HEK293 (cell line): ENCODE measurements around the gene PDXK.

ENCODE experiments used
- CTCF ChIA-PET: fragments of 350-600 bp; formaldehyde crosslinking; extraction: SDS; loops from one replicate; lab custom pipeline; 2021; ENCODE audit warnings: antibody characterized with exemption; lab: Yijun Ruan, JAX
- POLR2A ChIA-PET: fragments of 300-600 bp; formaldehyde crosslinking; extraction: SDS; loops from one replicate; lab custom pipeline; 2020; ENCODE audit warnings: antibody characterized with exemption, inconsistent platforms; lab: Yijun Ruan, JAX
- H3K27ac ChIP-seq: fragments of 200-500 bp; sonication (Bioruptor generic); 2 replicates; pipeline ENCODE4 v1.5.1; 2014; ENCODE audit warnings: low read depth, low read length, control low read depth, inconsistent platforms; ENCODE audit errors: extremely low read depth
- H3K36me3 ChIP-seq, 2 experiments: fragments of 200-500 bp in 1 of 2; sonication (Bioruptor generic) in 1 of 2; 1 replicate in 1 of 2; 2 replicates in 1 of 2; pipeline ENCODE4 v1.5.1; 2014 to 2017; ENCODE audit warnings: inconsistent platforms in 2 of 2, low read length in 2 of 2; ENCODE audit not compliant: control insufficient read depth in 2 of 2, insufficient read depth in 1 of 2
- H3K4me1 ChIP-seq: fragments of 200-500 bp; sonication (Bioruptor generic); 2 replicates; pipeline ENCODE4 v1.5.1; 2014; ENCODE audit warnings: mild to moderate bottlenecking, low read length, inconsistent platforms; ENCODE audit not compliant: control insufficient read depth, insufficient read depth
- H3K4me3 ChIP-seq: 2 replicates; pipeline ENCODE4 v1.5.1; 2011; ENCODE audit warnings: low read depth, mild to moderate bottlenecking, control low read depth, low read length, moderate library complexity
- H3K9me3 ChIP-seq: fragments of 200-500 bp; sonication (Bioruptor generic); 2 replicates; pipeline ENCODE4 v1.5.1; 2014; ENCODE audit warnings: low read depth, low read length, inconsistent platforms; ENCODE audit not compliant: control insufficient read depth, insufficient read depth
- GLIS2 ChIP-seq: fragments of 450-650 bp; formaldehyde crosslinking; IDR thresholded peaks from 2 replicates; pipeline ENCODE4 v1.5.1; 2016; ENCODE audit warnings: missing biosample characterization, missing genetic modification characterization
- KLF8 ChIP-seq: fragments of 450-650 bp; formaldehyde crosslinking; IDR thresholded peaks from 2 replicates; pipeline ENCODE4 v1.5.1; 2016; ENCODE audit warnings: missing biosample characterization, missing genetic modification characterization
- SP2 ChIP-seq: fragments of 450-650 bp; formaldehyde crosslinking; IDR thresholded peaks from 2 replicates; pipeline ENCODE4 v1.5.1; 2016; ENCODE audit warnings: missing biosample characterization, missing genetic modification characterization
- SP3 ChIP-seq: fragments of 450-650 bp; formaldehyde crosslinking; IDR thresholded peaks from 2 replicates; pipeline ENCODE4 v1.5.1; 2016; ENCODE audit warnings: missing biosample characterization, missing genetic modification characterization
- ZFHX2 ChIP-seq: fragments of 450-650 bp; formaldehyde crosslinking; conservative IDR thresholded peaks from 2 replicates; pipeline ENCODE4 v1.5.1; 2016; ENCODE audit warnings: missing biosample characterization, missing genetic modification characterization
- ZNF302 ChIP-seq: fragments of 450-650 bp; formaldehyde crosslinking; IDR thresholded peaks from 2 replicates; pipeline ENCODE4 v1.5.1; 2016; ENCODE audit warnings: missing biosample characterization, missing genetic modification characterization, low read depth
- ZNF404 ChIP-seq: fragments of 450-650 bp; formaldehyde crosslinking; IDR thresholded peaks from 2 replicates; pipeline ENCODE4 v1.5.1; 2017; ENCODE audit warnings: missing biosample characterization, missing genetic modification characterization
- ZNF548 ChIP-seq: fragments of 450-650 bp; formaldehyde crosslinking; IDR thresholded peaks from 2 replicates; pipeline ENCODE4 v1.5.1; 2016; ENCODE audit warnings: missing biosample characterization, missing genetic modification characterization
- ZNF561 ChIP-seq: fragments of 450-650 bp; IDR thresholded peaks from 2 replicates; pipeline ENCODE4 v1.5.1; 2018; ENCODE audit warnings: missing biosample characterization, missing genetic modification characterization, borderline replicate concordance
- ZNF624 ChIP-seq: fragments of 450-650 bp; formaldehyde crosslinking; IDR thresholded peaks from 2 replicates; pipeline ENCODE4 v1.5.1; 2017; ENCODE audit warnings: missing biosample characterization, missing genetic modification characterization
- ZNF701 ChIP-seq: fragments of 450-650 bp; formaldehyde crosslinking; IDR thresholded peaks from 2 replicates; pipeline ENCODE4 v1.5.1; 2016; ENCODE audit warnings: missing biosample characterization, missing genetic modification characterization
- ZNF768 ChIP-seq: fragments of 450-650 bp; formaldehyde crosslinking; IDR thresholded peaks from 2 replicates; pipeline ENCODE4 v1.5.1; 2018; ENCODE audit warnings: missing biosample characterization, mild to moderate bottlenecking, missing genetic modification characterization
- ZNF791 ChIP-seq: fragments of 450-650 bp; formaldehyde crosslinking; IDR thresholded peaks from 2 replicates; pipeline ENCODE4 v1.5.1; 2016; ENCODE audit warnings: missing biosample characterization, missing genetic modification characterization
- TF ChIP-seq, protein P1 (sequence below): fragments of 450-650 bp; formaldehyde crosslinking; IDR thresholded peaks from 2 replicates; pipeline ENCODE4 v1.5.1; 2016; ENCODE audit warnings: missing biosample characterization, missing genetic modification characterization
- TF ChIP-seq, protein P2 (sequence below): fragments of 450-650 bp; formaldehyde crosslinking; IDR thresholded peaks from 2 replicates; pipeline ENCODE4 v1.5.1; 2016; ENCODE audit warnings: missing biosample characterization, missing genetic modification characterization
- TF ChIP-seq, protein P3 (sequence below): fragments of 450-650 bp; formaldehyde crosslinking; IDR thresholded peaks from 2 replicates; pipeline ENCODE4 v1.5.1; 2016; ENCODE audit warnings: missing biosample characterization, missing genetic modification characterization, borderline replicate concordance
- TF ChIP-seq, protein P4 (sequence below): fragments of 450-650 bp; formaldehyde crosslinking; IDR thresholded peaks from 2 replicates; pipeline ENCODE4 v1.5.1; 2016; ENCODE audit warnings: missing biosample characterization, missing genetic modification characterization
- TF ChIP-seq, protein P5 (sequence below): fragments of 450-650 bp; formaldehyde crosslinking; IDR thresholded peaks from 2 replicates; pipeline ENCODE4 v1.5.1; 2016; ENCODE audit warnings: missing biosample characterization, missing genetic modification characterization
- TF ChIP-seq, protein P6 (sequence below): fragments of 450-650 bp; formaldehyde crosslinking; IDR thresholded peaks from 2 replicates; pipeline ENCODE4 v1.5.1; 2017; ENCODE audit warnings: missing biosample characterization, missing genetic modification characterization

The PDXK gene

DNA sequence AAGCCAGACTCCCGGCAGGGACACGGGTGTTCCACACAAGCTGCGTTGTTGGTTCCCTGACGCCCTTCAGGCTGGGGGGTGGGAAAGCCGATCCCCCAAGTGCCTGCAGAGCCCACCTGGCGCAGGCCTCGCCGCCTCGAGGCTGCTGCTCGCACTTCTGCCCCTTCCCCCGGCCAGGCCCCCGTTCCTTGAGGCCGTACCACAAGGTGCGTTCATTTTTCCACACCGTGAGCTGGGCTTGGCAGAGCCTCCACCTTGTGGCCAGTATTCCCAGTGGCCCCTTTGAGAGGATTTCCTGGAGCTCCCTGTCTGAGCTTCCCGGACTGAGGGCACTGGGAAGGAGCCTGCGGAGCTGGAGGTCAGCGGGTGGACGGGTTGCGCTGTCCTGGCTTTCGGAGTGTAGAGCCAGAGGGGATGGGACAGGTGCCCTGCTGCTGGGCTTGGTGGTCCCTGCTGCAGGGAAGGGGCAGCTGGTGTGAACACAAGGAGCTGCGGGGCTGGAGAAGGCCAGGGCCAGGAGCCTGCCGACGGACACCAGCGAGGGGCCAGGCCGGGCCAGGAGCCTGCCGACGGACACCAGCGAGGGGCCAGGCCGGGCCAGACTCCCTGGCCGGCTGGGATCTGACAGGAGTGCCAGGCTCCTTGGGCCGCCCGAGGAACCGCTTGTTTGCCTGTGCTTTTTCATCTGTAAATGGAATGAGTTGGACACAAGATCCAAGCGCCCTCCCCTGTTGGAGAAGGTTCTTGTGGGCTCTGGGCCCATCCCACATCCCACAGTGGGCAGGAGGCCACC is 18.4 kb downstream of the PDXK start (continued):
- TF ChIP-seq ZNF561 (tag by site-specific recombination), result no peak
- TF ChIP-seq ZNF548, result no peak
- no peak for TF ChIP-seq ZNF701
- TF ChIP-seq ZNF302 (tag by site-specific recombination), result no peak
- no peak for TF ChIP-seq ZNF404 (tag by site-specific recombination)
- TF ChIP-seq ZNF768, result no peak

DNA sequence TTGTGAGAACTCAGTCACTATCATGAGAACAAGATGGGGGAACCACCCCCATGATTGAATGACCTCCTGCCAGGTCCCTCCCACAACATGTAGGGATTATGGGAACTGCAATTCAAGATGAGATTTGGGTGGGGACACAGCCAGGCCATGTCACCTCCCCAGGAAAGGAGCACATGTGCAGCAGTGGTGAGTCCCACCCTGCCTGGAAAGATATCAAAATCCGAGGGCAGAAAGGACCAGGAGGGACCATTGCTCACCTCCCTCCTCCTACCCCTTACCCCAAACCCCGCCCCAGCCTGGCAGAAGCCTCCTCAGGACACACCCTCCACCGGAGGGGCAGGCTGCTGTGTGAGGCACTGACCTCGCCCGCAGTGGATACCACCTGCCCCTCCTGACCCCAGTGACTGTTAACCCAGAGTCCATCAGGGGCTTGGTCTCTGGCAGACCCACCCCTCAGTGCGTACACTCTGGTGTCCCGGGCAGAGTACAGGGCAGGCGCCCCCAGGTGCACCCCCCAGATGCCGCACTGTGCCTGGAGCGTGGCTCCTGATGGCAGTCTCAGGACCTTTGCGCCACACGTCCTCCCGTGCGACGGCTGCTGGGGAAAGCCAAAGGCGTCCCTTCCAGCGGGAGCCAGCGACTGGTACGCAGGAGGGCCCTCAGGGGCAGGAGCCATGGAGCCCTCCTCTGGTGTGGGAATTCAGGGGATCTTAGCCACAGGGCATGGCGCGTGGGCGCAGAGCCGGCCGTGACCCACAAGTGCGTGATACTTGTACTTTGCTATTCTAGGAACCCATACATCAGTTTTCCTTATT is 20.9 kb downstream of the PDXK start:
- H3K4me3 ChIP-seq, result no peak overlapping the region
- H3K4me1 ChIP-seq, result no peaks in the 10 kb centered on the region
- POLR2A ChIA-PET, result interaction anchor here (1.2 kb wide), 1 partner anchor 11 kb away, joined by 12 read pairs; no protein-coding TSS in a partner anchor
- no peak overlapping the region for H3K27ac ChIP-seq
- CTCF ChIA-PET, result interaction anchor here (0.7 kb wide), 2 partner anchors 42 to 79 kb away, joined by 3 to 5 read pairs; no protein-coding TSS in a partner anchor
- peaks cover 6 to 35% of the 10 kb centered on the region in 2 experiments for H3K36me3 ChIP-seq
- H3K9me3 ChIP-seq, result no peaks in the 10 kb centered on the region
- TF ChIP-seq ZNF624, result no peak
- TF ChIP-seq, protein P1, sequence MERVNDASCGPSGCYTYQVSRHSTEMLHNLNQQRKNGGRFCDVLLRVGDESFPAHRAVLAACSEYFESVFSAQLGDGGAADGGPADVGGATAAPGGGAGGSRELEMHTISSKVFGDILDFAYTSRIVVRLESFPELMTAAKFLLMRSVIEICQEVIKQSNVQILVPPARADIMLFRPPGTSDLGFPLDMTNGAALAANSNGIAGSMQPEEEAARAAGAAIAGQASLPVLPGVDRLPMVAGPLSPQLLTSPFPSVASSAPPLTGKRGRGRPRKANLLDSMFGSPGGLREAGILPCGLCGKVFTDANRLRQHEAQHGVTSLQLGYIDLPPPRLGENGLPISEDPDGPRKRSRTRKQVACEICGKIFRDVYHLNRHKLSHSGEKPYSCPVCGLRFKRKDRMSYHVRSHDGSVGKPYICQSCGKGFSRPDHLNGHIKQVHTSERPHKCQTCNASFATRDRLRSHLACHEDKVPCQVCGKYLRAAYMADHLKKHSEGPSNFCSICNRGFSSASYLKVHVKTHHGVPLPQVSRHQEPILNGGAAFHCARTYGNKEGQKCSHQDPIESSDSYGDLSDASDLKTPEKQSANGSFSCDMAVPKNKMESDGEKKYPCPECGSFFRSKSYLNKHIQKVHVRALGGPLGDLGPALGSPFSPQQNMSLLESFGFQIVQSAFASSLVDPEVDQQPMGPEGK (tag by site-specific recombination), result peak; percentile 10; the same call in 1 of the 2 replicates
- TF ChIP-seq, protein P2, sequence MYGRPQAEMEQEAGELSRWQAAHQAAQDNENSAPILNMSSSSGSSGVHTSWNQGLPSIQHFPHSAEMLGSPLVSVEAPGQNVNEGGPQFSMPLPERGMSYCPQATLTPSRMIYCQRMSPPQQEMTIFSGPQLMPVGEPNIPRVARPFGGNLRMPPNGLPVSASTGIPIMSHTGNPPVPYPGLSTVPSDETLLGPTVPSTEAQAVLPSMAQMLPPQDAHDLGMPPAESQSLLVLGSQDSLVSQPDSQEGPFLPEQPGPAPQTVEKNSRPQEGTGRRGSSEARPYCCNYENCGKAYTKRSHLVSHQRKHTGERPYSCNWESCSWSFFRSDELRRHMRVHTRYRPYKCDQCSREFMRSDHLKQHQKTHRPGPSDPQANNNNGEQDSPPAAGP (tag by site-specific recombination), result 0 out of 2 replicates have a peak, but pooled peaks have one; percentile 47
- no peak for TF ChIP-seq KLF8
- TF ChIP-seq, protein P3, sequence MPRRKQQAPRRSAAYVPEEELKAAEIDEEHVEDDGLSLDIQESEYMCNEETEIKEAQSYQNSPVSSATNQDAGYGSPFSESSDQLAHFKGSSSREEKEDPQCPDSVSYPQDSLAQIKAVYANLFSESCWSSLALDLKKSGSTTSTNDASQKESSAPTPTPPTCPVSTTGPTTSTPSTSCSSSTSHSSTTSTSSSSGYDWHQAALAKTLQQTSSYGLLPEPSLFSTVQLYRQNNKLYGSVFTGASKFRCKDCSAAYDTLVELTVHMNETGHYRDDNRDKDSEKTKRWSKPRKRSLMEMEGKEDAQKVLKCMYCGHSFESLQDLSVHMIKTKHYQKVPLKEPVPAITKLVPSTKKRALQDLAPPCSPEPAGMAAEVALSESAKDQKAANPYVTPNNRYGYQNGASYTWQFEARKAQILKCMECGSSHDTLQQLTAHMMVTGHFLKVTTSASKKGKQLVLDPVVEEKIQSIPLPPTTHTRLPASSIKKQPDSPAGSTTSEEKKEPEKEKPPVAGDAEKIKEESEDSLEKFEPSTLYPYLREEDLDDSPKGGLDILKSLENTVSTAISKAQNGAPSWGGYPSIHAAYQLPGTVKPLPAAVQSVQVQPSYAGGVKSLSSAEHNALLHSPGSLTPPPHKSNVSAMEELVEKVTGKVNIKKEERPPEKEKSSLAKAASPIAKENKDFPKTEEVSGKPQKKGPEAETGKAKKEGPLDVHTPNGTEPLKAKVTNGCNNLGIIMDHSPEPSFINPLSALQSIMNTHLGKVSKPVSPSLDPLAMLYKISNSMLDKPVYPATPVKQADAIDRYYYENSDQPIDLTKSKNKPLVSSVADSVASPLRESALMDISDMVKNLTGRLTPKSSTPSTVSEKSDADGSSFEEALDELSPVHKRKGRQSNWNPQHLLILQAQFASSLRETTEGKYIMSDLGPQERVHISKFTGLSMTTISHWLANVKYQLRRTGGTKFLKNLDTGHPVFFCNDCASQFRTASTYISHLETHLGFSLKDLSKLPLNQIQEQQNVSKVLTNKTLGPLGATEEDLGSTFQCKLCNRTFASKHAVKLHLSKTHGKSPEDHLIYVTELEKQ (tag by site-specific recombination), result no peak
- 0 out of 2 replicates have a peak, but pooled peaks have one; percentile 20 for TF ChIP-seq ZFHX2 (tag by site-specific recombination)
- no peak for TF ChIP-seq ZNF791 (tag by site-specific recombination)
- no peak for TF ChIP-seq GLIS2 (tag by site-specific recombination)
- 0 out of 2 replicates have a peak, but pooled peaks have one; percentile 7 for TF ChIP-seq SP3
- TF ChIP-seq, protein P4, sequence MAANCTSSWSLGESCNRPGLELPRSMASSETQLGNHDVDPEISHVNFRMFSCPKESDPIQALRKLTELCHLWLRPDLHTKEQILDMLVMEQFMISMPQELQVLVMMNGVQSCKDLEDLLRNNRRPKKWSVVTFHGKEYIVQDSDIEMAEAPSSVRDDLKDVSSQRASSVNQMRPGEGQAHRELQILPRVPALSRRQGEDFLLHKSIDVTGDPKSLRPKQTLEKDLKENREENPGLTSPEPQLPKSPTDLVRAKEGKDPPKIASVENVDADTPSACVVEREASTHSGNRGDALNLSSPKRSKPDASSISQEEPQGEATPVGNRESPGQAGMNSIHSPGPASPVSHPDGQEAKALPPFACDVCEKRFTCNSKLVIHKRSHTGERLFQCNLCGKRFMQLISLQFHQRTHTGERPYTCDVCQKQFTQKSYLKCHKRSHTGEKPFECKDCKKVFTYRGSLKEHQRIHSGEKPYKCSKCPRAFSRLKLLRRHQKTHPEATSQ, result 0 out of 2 replicates have a peak, but pooled peaks have one; percentile 61
- TF ChIP-seq SP2 (tag by site-specific recombination), result peak; percentile 27
- TF ChIP-seq, protein P5, sequence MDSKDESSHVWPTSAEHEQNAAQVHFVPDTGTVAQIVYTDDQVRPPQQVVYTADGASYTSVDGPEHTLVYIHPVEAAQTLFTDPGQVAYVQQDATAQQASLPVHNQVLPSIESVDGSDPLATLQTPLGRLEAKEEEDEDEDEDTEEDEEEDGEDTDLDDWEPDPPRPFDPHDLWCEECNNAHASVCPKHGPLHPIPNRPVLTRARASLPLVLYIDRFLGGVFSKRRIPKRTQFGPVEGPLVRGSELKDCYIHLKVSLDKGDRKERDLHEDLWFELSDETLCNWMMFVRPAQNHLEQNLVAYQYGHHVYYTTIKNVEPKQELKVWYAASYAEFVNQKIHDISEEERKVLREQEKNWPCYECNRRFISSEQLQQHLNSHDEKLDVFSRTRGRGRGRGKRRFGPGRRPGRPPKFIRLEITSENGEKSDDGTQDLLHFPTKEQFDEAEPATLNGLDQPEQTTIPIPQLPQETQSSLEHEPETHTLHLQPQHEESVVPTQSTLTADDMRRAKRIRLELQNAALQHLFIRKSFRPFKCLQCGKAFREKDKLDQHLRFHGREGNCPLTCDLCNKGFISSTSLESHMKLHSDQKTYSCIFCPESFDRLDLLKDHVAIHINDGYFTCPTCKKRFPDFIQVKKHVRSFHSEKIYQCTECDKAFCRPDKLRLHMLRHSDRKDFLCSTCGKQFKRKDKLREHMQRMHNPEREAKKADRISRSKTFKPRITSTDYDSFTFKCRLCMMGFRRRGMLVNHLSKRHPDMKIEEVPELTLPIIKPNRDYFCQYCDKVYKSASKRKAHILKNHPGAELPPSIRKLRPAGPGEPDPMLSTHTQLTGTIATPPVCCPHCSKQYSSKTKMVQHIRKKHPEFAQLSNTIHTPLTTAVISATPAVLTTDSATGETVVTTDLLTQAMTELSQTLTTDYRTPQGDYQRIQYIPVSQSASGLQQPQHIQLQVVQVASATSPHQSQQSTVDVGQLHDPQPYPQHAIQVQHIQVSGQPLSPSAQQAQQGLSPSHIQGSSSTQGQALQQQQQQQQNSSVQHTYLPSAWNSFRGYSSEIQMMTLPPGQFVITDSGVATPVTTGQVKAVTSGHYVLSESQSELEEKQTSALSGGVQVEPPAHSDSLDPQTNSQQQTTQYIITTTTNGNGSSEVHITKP (tag by site-specific recombination), result peak; percentile 47; the same call in 1 of the 2 replicates
- TF ChIP-seq, protein P6, sequence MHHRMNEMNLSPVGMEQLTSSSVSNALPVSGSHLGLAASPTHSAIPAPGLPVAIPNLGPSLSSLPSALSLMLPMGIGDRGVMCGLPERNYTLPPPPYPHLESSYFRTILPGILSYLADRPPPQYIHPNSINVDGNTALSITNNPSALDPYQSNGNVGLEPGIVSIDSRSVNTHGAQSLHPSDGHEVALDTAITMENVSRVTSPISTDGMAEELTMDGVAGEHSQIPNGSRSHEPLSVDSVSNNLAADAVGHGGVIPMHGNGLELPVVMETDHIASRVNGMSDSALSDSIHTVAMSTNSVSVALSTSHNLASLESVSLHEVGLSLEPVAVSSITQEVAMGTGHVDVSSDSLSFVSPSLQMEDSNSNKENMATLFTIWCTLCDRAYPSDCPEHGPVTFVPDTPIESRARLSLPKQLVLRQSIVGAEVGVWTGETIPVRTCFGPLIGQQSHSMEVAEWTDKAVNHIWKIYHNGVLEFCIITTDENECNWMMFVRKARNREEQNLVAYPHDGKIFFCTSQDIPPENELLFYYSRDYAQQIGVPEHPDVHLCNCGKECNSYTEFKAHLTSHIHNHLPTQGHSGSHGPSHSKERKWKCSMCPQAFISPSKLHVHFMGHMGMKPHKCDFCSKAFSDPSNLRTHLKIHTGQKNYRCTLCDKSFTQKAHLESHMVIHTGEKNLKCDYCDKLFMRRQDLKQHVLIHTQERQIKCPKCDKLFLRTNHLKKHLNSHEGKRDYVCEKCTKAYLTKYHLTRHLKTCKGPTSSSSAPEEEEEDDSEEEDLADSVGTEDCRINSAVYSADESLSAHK (tag by site-specific recombination), result 0 out of 2 replicates have a peak, but pooled peaks have one; percentile 24
